Caco-2 (cell line): ENCODE results near the gene ZNF622. TPM values are rescaled to one million over a fixed set of nuclear protein-coding genes. Genes with fewer than 3 reads are reported as not detected.

Source experiments
- BruUV-seq: library from RNA; stranded (reverse); fragments of 400-500 nt; replicated peaks from 2 replicates; lab custom pipeline; 2021; lab: Mats Ljungman, UMichigan
- CTCF ChIA-PET: fragments of 300-600 bp; sonication (Branson Sonifier 250); formaldehyde crosslinking; loops from one replicate; lab custom pipeline; 2022; ENCODE audit warnings: antibody characterized with exemption; lab: Charles Lee
- POLR2A ChIA-PET: fragments of 300-600 bp; sonication (Branson Sonifier 250); formaldehyde crosslinking; loops from one replicate; lab custom pipeline; 2022; ENCODE audit warnings: antibody characterized with exemption; lab: Charles Lee
- DNase-seq, 2 experiments: peaks; one replicate each; pipeline versions ENCODE4 v3.0.0 to v3.0.0-alpha.2; 2020 to 2022
- H3K27me3 ChIP-seq: replicated peaks from 2 replicates; pipeline ENCODE4 v1.6.0; 2011; ENCODE audit warnings: low read length; ENCODE audit not compliant: control insufficient read depth, insufficient read depth
- H3K36me3 ChIP-seq: 2 replicates; pipeline ENCODE4 v1.5.1; 2011; ENCODE audit warnings: low read length; ENCODE audit not compliant: control insufficient read depth, insufficient read depth
- H3K4me1 ChIP-seq: fragments of 250-450 bp; sonication (Bioruptor Pico); 2 replicates; pipeline ENCODE4 v1.5.1; 2020; ENCODE audit warnings: mild to moderate bottlenecking
- H3K4me3 ChIP-seq: 2 replicates; pipeline ENCODE4 v1.5.1; 2011; ENCODE audit warnings: low read depth, mild to moderate bottlenecking, control low read depth, low read length
- H3K9me3 ChIP-seq: fragments of 250-450 bp; sonication (Bioruptor Pico); 2 replicates; pipeline ENCODE4 v1.5.1; 2020; ENCODE audit warnings: mild to moderate bottlenecking, moderate library complexity
- H3K27ac Mint-ChIP-seq: one replicate; pipeline ENCODE4 v1.8.0; 2022; ENCODE audit warnings: mixed read lengths; ENCODE audit not compliant: unreplicated experiment
- H3K27me3 Mint-ChIP-seq: one replicate; pipeline ENCODE4 v1.8.0; 2022; ENCODE audit warnings: mixed read lengths; ENCODE audit not compliant: insufficient read depth, unreplicated experiment
- H3K36me3 Mint-ChIP-seq: one replicate; pipeline ENCODE4 v1.8.0; 2022; ENCODE audit warnings: mild to moderate bottlenecking, mixed read lengths; ENCODE audit not compliant: insufficient read depth, unreplicated experiment
- H3K4me1 Mint-ChIP-seq: one replicate; pipeline ENCODE4 v1.8.0; 2022; ENCODE audit warnings: low read depth, mixed read lengths; ENCODE audit not compliant: unreplicated experiment
- H3K4me3 Mint-ChIP-seq: one replicate; pipeline ENCODE4 v1.8.0; 2022; ENCODE audit warnings: mild to moderate bottlenecking, moderate library complexity, mixed read lengths; ENCODE audit not compliant: unreplicated experiment
- H3K9me3 Mint-ChIP-seq: one replicate; pipeline ENCODE4 v1.8.0; 2022; ENCODE audit warnings: mixed read lengths; ENCODE audit not compliant: unreplicated experiment
- CTCF ChIP-seq, 2 experiments: fragments of 200-600 bp in 1 of 2; IDR thresholded peaks; 1 replicate in 1 of 2; 2 replicates in 1 of 2; pipeline versions ENCODE4 v1.5.1 to v1.8.0; 2011 to 2022; ENCODE audit warnings: antibody characterized with exemption in 1 of 2, control low read depth in 1 of 2, inconsistent platforms in 1 of 2, low read depth in 1 of 2, low read length in 1 of 2, mild to moderate bottlenecking in 1 of 2, moderate library complexity in 1 of 2; ENCODE audit not compliant: insufficient read depth in 1 of 2, severe bottlenecking in 1 of 2, unreplicated experiment in 1 of 2
- intact Hi-C: fragments of 100-400 bp; cut with micrococcal nuclease; formaldehyde crosslinking; loops from one replicate; pipeline ENCODE4 v1.10.0; 2022; ENCODE audit not compliant: unreplicated experiment
- total RNA-seq: library from RNA; stranded (reverse); gene quantifications from 2 replicates; pipeline ENCODE4 v1.2.3, GENCODE V29; 2022

ZNF622 gene
- total RNA-seq, 1 experiment from 2014 or later = 46.0 TPM

GRCh38 chr5:16456103-16456832, 9.3 kb downstream of the ZNF622 start:
- no peaks in the 10 kb centered on the region for H3K27me3 Mint-ChIP-seq
- no peak overlapping the region for H3K27ac Mint-ChIP-seq
- no peaks in the 10 kb centered on the region for H3K4me1 ChIP-seq
- peaks cover 23% of the 10 kb centered on the region for H3K4me1 Mint-ChIP-seq
- peak in 1 of 2 experiments; percentile 60 for DNase-seq
- ChIA-PET POLR2A (no interaction called here), CTCF (interaction anchor here (0.6 to 4.0 kb wide), 10 partner anchors 9 to 760 kb away, joined by 3 to 51 read pairs (median 4); no protein-coding TSS in a partner anchor)
- no peak overlapping the region for H3K4me3 Mint-ChIP-seq
- H3K9me3 ChIP-seq = no peaks in the 10 kb centered on the region
- BruUV-seq = no TSS peak
- intact Hi-C loops = loop anchor here (1.0 to 10.0 kb wide), 3 partner anchors 124 to 296 kb away; no protein-coding TSS in a partner anchor
- no peaks in the 10 kb centered on the region for H3K27me3 ChIP-seq
- H3K9me3 Mint-ChIP-seq = no peaks in the 10 kb centered on the region
- TF ChIP-seq CTCF (IDR thresholded peaks at IDR 0.05; ENCODE audit: insufficient read depth in 1 of 2, low read depth in 1 of 2, low read length in 1 of 2, severe bottlenecking in 1 of 2, unreplicated experiment in 1 of 2) = peak; percentile 51 to 73
- no peak overlapping the region for H3K4me3 ChIP-seq
- peaks cover 78% of the 10 kb centered on the region for H3K36me3 Mint-ChIP-seq
- H3K36me3 ChIP-seq = peaks cover 2% of the 10 kb centered on the region

GRCh38 chr5:16455668-16456067, 9.9 kb downstream of the ZNF622 start:
- Histone ChIP-seq H3K36me3 (no peaks in the 10 kb centered on the region), H3K9me3 (no peaks in the 10 kb centered on the region), H3K4me3 (no peak overlapping the region), H3K4me1 (no peaks in the 10 kb centered on the region), H3K27me3 (no peaks in the 10 kb centered on the region)
- TF ChIP-seq CTCF (IDR thresholded peaks at IDR 0.05; ENCODE audit: insufficient read depth in 1 of 2, low read depth in 1 of 2, low read length in 1 of 2, severe bottlenecking in 1 of 2, unreplicated experiment in 1 of 2) = no peak
- no peaks in the 10 kb centered on the region for H3K9me3 Mint-ChIP-seq
- no peaks in the 10 kb centered on the region for H3K27me3 Mint-ChIP-seq
- peaks cover 17% of the 10 kb centered on the region for H3K4me1 Mint-ChIP-seq
- CTCF ChIA-PET = interaction anchor here (0.5 to 4.0 kb wide), 10 partner anchors 8 to 761 kb away, joined by 3 to 51 read pairs (median 4); no protein-coding TSS in a partner anchor
- H3K4me3 Mint-ChIP-seq = no peak overlapping the region
- intact Hi-C loops = loop anchor here (1.0 to 10.0 kb wide), 3 partner anchors 123 to 295 kb away; no protein-coding TSS in a partner anchor
- POLR2A ChIA-PET = no interaction called here
- no peak for DNase-seq
- peaks cover 78% of the 10 kb centered on the region for H3K36me3 Mint-ChIP-seq
- no peak overlapping the region for H3K27ac Mint-ChIP-seq
- BruUV-seq = no TSS peak

GRCh38 chr5:16454686-16455085, 10.9 kb downstream of the ZNF622 start:
- H3K4me3 Mint-ChIP-seq = no peak overlapping the region
- H3K9me3 Mint-ChIP-seq = no peaks in the 10 kb centered on the region
- DNase-seq = no peak
- no peak for TF ChIP-seq CTCF (IDR thresholded peaks at IDR 0.05; ENCODE audit: insufficient read depth in 1 of 2, low read depth in 1 of 2, low read length in 1 of 2, severe bottlenecking in 1 of 2, unreplicated experiment in 1 of 2)
- Histone ChIP-seq H3K36me3 (no peaks in the 10 kb centered on the region), H3K27me3 (no peaks in the 10 kb centered on the region), H3K4me3 (no peak overlapping the region), H3K9me3 (no peaks in the 10 kb centered on the region), H3K4me1 (no peaks in the 10 kb centered on the region)
- H3K4me1 Mint-ChIP-seq = peaks cover 14% of the 10 kb centered on the region
- no peaks in the 10 kb centered on the region for H3K27me3 Mint-ChIP-seq
- no TSS peak for BruUV-seq
- peaks cover 76% of the 10 kb centered on the region for H3K36me3 Mint-ChIP-seq
- ChIA-PET POLR2A (no interaction called here), CTCF (interaction anchor here (4.0 kb wide), 1 partner anchor 294 kb away, joined by 51 read pairs; no protein-coding TSS in a partner anchor)
- no peak overlapping the region for H3K27ac Mint-ChIP-seq
- intact Hi-C loops = loop anchor here (5.0 to 10.0 kb wide), 2 partner anchors 122 to 210 kb away; no protein-coding TSS in a partner anchor
